Coronary artery (tissue), 2 donors: ENCODE measurements around the gene OR10H3.

Source experiments
- DNase-seq: peaks from one replicate; pipeline ENCODE4 v3.0.0-alpha.2; 2017; ENCODE audit warnings: low spot score
- H3K27ac ChIP-seq, 2 donors: fragments of 200-600 bp; sonication (generic); one replicate each; pipeline ENCODE4 v1.5.1; 2016 to 2019
- H3K4me3 ChIP-seq: fragments of 200-600 bp; sonication (generic); 2 replicates; pipeline ENCODE4 v1.5.1; 2016; ENCODE audit warnings: mild to moderate bottlenecking, moderate library complexity
- TF ChIP-seq, protein P1 (sequence below): fragments of 200-600 bp; sonication (generic); IDR thresholded peaks from one replicate; pipeline ENCODE4 v1.5.1; 2019; ENCODE audit warnings: antibody characterized with exemption

OR10H3 gene

DNA sequence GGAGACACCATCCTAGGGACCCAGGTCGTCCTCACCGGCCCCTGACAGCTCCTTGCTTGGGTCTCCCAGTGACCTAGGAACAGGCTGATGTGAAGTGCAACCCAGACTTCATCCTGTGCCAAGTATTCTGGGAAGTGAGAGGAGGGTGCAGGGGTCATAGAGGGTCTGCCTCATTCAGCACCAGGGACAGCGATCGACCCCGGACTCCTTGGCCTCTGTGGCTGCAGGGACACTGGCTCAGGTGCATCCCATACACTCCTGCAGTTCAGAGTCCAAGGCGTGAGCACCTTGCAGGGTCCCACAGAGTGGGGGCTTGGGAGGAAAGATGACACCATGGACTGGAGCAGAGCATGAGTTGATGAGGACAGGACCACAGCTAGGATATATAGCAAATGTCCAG is 20.0 kb upstream of the OR10H3 start:
- Histone ChIP-seq H3K27ac (no peak overlapping the region), H3K4me3 (no peak overlapping the region)
- no peak for DNase-seq
- TF ChIP-seq, protein P1, sequence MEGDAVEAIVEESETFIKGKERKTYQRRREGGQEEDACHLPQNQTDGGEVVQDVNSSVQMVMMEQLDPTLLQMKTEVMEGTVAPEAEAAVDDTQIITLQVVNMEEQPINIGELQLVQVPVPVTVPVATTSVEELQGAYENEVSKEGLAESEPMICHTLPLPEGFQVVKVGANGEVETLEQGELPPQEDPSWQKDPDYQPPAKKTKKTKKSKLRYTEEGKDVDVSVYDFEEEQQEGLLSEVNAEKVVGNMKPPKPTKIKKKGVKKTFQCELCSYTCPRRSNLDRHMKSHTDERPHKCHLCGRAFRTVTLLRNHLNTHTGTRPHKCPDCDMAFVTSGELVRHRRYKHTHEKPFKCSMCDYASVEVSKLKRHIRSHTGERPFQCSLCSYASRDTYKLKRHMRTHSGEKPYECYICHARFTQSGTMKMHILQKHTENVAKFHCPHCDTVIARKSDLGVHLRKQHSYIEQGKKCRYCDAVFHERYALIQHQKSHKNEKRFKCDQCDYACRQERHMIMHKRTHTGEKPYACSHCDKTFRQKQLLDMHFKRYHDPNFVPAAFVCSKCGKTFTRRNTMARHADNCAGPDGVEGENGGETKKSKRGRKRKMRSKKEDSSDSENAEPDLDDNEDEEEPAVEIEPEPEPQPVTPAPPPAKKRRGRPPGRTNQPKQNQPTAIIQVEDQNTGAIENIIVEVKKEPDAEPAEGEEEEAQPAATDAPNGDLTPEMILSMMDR, result no peak

GRCh38 chr19:15721268-15721667 is 16.5 kb upstream of the OR10H3 start:
- no peak overlapping the region for H3K4me3 ChIP-seq
- TF ChIP-seq, protein P1, result no peak
- no peak for DNase-seq
- no peak overlapping the region for H3K27ac ChIP-seq

DNA sequence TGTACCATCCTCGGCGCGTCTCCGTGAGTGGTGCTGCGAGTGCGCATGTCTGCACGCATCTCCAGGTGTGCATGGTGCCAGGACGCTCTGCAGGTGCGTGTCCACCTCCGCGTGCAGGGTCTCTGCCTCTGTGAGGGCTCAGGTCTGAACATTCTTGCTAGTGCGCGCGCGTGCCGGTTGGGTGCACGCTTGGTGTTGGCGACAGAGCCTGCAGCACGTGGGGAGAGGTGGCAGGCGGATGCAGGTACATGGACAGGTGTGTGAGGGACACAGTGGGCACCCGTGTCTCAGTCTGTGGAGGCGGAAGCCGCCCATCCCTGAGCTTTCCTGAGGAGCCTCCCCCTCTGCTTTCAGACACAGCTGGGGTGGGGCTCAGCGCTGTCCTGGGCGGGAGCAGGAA is 14.8 kb upstream of the OR10H3 start:
- Histone ChIP-seq H3K27ac (no peak overlapping the region), H3K4me3 (no peak overlapping the region)
- TF ChIP-seq, protein P1, result no peak
- no peak for DNase-seq

DNA sequence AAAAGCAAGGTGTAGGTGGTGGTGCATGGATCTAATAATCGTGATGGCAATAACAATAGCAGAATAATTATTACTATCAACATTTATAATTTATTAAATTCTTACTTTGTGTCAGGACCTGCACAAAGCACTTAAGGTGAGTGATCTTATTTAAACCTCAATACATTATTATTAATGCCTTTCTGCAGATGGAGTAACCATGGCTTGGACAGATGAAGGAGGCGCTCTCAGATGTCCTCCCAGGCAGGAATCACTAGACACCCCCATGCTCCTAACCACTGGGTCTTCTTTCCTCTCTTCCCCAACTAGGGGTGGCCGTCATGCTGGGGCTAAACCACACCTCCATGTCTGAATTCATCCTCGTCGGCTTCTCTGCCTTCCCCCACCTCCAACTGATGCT is 10.1 kb upstream of the OR10H3 start, which contains the start of gene OR10H2:
TSS of gene OR10H2 (plus strand) at position 301 of the 400 bp plus-strand sequence. CDS start at position 321, 20 bp downstream.
- no peak within 1 kb of the TSS for H3K27ac ChIP-seq
- H3K4me3 ChIP-seq, result no peak within 1 kb of the TSS
- TF ChIP-seq, protein P1, result no peak
- DNase-seq, result no peak

DNA sequence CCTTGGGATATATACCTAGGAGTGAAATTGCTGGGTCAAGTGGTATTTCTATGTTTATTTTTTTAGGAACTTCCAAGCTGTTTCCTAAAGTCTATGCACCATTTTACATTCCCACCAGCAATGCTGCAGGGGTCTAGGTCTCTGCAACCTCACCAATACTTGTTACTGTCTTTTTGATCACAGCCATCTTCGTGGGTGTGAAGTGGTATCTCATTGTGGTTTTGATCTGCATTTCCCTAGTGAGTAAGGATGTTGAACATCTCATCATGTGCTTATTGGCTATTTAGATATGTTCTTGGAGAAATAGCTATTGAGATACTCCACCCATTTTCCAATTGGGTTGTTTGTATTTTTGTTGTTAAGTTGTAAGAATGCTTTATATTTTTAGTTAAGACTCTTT is 7.2 kb upstream of the OR10H3 start:
- TF ChIP-seq, protein P1, result no peak
- no peak overlapping the region for H3K27ac ChIP-seq
- no peak overlapping the region for H3K4me3 ChIP-seq
- no peak for DNase-seq

DNA sequence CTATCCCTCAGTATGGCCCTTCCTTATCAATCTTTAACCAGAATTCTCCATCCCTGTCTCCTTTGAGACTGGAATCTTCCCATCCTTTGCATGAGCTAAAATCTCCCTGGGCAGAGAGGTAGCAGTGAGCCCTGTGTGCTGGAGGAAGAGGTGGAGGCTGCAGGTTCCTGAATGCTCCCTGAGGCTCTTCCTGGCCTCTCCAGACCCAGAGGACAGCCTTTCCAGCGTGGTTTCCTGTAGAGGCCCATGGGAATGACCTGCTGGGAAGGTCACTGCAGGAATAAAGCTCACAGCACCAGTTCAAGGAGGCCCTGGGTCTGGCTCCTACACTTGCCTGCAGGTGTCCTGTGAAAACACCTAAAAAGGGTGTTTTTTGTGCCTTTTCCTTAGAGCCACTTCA is 5.4 kb upstream of the OR10H3 start:
- TF ChIP-seq, protein P1, result no peak
- no peak overlapping the region for H3K4me3 ChIP-seq

DNA sequence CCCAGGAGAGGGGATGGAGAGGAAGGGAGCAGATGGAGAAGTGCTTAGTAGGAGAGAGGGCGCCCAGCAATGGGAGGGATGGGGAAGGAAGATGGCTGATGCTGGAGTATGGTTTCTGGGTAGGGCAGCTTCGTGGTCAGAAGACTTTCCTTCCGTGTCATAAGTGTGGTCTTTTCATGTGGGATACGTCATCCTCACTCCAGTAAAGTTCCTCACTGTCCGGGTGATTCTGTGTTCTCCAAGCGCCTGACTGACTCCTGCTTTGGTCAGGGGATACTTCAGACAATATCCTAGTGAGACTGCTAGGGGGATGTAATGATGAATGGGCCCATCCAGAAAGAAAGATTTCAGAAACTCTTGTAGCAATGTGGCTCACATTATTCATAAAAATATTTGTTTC is 3.9 kb upstream of the OR10H3 start:
- DNase-seq, result no peak
- no peak overlapping the region for H3K4me3 ChIP-seq
- TF ChIP-seq, protein P1, result no peak
- H3K27ac ChIP-seq, result no peak overlapping the region

More for the DNA sequence above, 5.4 kb upstream of the OR10H3 start:
- DNase-seq, result no peak
- no peak overlapping the region for H3K27ac ChIP-seq
